Right lobe of liver (tissue), 6 donors: ENCODE data around the gene LYZL6. TPM values are rescaled to one million over a fixed set of nuclear protein-coding genes. Genes with fewer than 3 reads are reported as not detected.

Experiments used
- ATAC-seq, 4 donors: fragments of 200-7000 bp; cut with Tn5 transposase; one replicate each; pipeline ENCODE4 v1.9.1; 2020; ENCODE audit warnings: mild to moderate bottlenecking in 4 of 4, moderate library complexity in 4 of 4
- DNase-seq, 3 donors: peaks; one replicate each; pipeline ENCODE4 v3.0.0-alpha.2; 2020
- H3K27ac ChIP-seq, 3 donors: fragments of 200-600 bp; one replicate each; pipeline ENCODE4 v1.8.0; 2022
- H3K27me3 ChIP-seq, 2 donors: fragments of 200-600 bp; one replicate each; pipeline ENCODE4 v1.8.0; 2022
- H3K36me3 ChIP-seq, 4 donors: fragments of 200-600 bp; sonication (generic) in 1 of 4; one replicate each; pipeline versions ENCODE4 v1.5.1 to v1.8.0; 2017 to 2022; ENCODE audit warnings: control low read depth in 1 of 4
- H3K4me1 ChIP-seq, 4 donors: fragments of 200-600 bp; sonication (generic) in 1 of 4; one replicate each; pipeline versions ENCODE4 v1.5.1 to v1.8.0; 2017 to 2022; ENCODE audit warnings: control low read depth in 1 of 4
- H3K4me3 ChIP-seq, 3 donors: fragments of 200-600 bp; one replicate each; pipeline ENCODE4 v1.8.0; 2022
- H3K9me3 ChIP-seq, 4 donors: fragments of 200-600 bp; sonication (generic) in 1 of 4; one replicate each; pipeline versions ENCODE4 v1.5.1 to v1.8.0; 2017 to 2022; ENCODE audit warnings: control low read depth in 1 of 4
- POLR2A ChIP-seq: fragments of 450-650 bp; IDR thresholded peaks from one replicate; pipeline ENCODE4 v1.6.1; 2017; ENCODE audit warnings: antibody characterized with exemption, mild to moderate bottlenecking
- WGBS: methylation state at CpG from one replicate; pipeline ENCODE4 v1.1.6; 2018; ENCODE audit warnings: low coverage, low lambda C conversion rate; ENCODE audit not compliant: insufficient coverage; ENCODE audit errors: missing lambda C conversion rate; 5-methylcytosine and 5-hydroxymethylcytosine counted together
- intact Hi-C, 2 donors: fragments of 100-400 bp; cut with DNase I; formaldehyde crosslinking; loops; one replicate each; pipeline versions ENCODE4 v1.11.2 to v1.14.1; 2022
- total RNA-seq, 6 experiments: library from RNA; depleted of rRNA in 2 of 6; stranded (reverse); fragments of >200 nt in 2 of 6; fragmentation: NEBNext Ultra II Directional in 3 of 6; extraction: Animal tissue kit (Norgen Biotek cat#: 25700) in 3 of 6; gene quantifications; one replicate each; pipeline versions ENCODE4 v1.1.0 to v1.2.4, GENCODE V29; 2016 to 2023
- TF ChIP-seq, protein P1 (sequence below), 4 donors: fragments of 200-600 bp in 3 of 4; fragments of 450-650 bp in 1 of 4; IDR thresholded peaks; one replicate each; pipeline versions ENCODE4 v1.5.1 to v1.8.0; 2016 to 2022; ENCODE audit warnings: antibody characterized with exemption in 4 of 4, mild to moderate bottlenecking in 2 of 4
- donor health status: DM: no; HTN: yes; CAD: no.
- donor health status: DM: no; HTN: no; CAD: no.
- donor health status: DM: no; HTN: no; CAD: no.
- donor health status: DM: no; HTN: yes; CAD: no.
- donor health status: DM: no; HTN: yes; CAD: no.

LYZL6 gene
- total RNA-seq, 6 experiments from 2014 or later, result not detected

GRCh38 chr17:35965272-35965671 lies 21.8 kb upstream of the LYZL6 start:
- TF ChIP-seq, protein P1, sequence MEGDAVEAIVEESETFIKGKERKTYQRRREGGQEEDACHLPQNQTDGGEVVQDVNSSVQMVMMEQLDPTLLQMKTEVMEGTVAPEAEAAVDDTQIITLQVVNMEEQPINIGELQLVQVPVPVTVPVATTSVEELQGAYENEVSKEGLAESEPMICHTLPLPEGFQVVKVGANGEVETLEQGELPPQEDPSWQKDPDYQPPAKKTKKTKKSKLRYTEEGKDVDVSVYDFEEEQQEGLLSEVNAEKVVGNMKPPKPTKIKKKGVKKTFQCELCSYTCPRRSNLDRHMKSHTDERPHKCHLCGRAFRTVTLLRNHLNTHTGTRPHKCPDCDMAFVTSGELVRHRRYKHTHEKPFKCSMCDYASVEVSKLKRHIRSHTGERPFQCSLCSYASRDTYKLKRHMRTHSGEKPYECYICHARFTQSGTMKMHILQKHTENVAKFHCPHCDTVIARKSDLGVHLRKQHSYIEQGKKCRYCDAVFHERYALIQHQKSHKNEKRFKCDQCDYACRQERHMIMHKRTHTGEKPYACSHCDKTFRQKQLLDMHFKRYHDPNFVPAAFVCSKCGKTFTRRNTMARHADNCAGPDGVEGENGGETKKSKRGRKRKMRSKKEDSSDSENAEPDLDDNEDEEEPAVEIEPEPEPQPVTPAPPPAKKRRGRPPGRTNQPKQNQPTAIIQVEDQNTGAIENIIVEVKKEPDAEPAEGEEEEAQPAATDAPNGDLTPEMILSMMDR (IDR thresholded peaks at IDR 0.05), result no peak
- no peak for TF ChIP-seq POLR2A
- Histone ChIP-seq H3K4me1 (peaks cover 0 to 11% (median 7%) of the 10 kb centered on the region in 4 donors), H3K4me3 (no peak overlapping the region), H3K9me3 (no peaks in the 10 kb centered on the region), H3K36me3 (no peaks in the 10 kb centered on the region), H3K27me3 (no peaks in the 10 kb centered on the region), H3K27ac (no peak overlapping the region)
- 88% methylated on average over 7 of the region's 7 CpGs for WGBS
- ATAC-seq, result no peak
- no peak for DNase-seq
- intact Hi-C loops, result loop anchor here in 1 of 2 donors (5.0 kb wide), 1 partner anchor 182 kb away; no protein-coding TSS in a partner anchor

DNA sequence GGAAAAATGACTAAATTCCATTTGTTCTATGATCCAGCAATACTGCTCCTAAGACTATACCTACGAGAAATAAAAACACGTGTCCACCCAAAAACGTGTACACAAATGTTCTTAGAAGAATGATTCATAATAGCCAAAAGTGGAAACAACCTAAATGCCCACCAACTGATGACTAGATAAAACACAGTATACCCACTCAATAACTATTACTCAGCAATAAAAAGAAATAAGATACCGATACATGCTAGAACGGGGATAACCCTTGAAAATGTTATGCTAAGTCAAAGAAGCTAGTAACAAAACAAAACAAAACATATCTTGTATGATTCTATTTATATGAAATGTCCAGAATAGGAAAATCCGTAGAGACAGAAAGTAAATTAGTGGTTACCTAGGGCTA lies 20.1 kb upstream of the LYZL6 start:
- 84% methylated on average over 6 of the region's 6 CpGs for WGBS
- TF ChIP-seq, protein P1 (IDR thresholded peaks at IDR 0.05), result no peak
- TF ChIP-seq POLR2A, result no peak
- ATAC-seq (no peak), DNase-seq (no peak)
- H3K36me3 ChIP-seq, result no peaks in the 10 kb centered on the region
- H3K4me1 ChIP-seq, result peaks cover 0 to 1% (median 0%) of the 10 kb centered on the region in 4 donors
- no peaks in the 10 kb centered on the region for H3K9me3 ChIP-seq
- no peak overlapping the region for H3K4me3 ChIP-seq
- intact Hi-C loops, result no loop called here
- H3K27me3 ChIP-seq, result no peaks in the 10 kb centered on the region
- H3K27ac ChIP-seq, result no peak overlapping the region

GRCh38 chr17:35953720-35954119 lies 10.2 kb upstream of the LYZL6 start:
- no peak overlapping the region for H3K4me3 ChIP-seq
- no peak overlapping the region for H3K27ac ChIP-seq
- no peak for TF ChIP-seq POLR2A
- TF ChIP-seq, protein P1 (IDR thresholded peaks at IDR 0.05), result no peak
- H3K27me3 ChIP-seq, result no peaks in the 10 kb centered on the region
- DNase-seq, result no peak
- no peak for ATAC-seq
- no peaks in the 10 kb centered on the region for H3K36me3 ChIP-seq
- no peaks in the 10 kb centered on the region for H3K9me3 ChIP-seq
- intact Hi-C loops, result no loop called here
- 52% methylated on average over 3 of the region's 7 CpGs for WGBS
- no peaks in the 10 kb centered on the region for H3K4me1 ChIP-seq

GRCh38 chr17:35949401-35949800 lies 5.9 kb upstream of the LYZL6 start:
- ATAC-seq (no peak), DNase-seq (no peak)
- Histone ChIP-seq H3K4me1 (peaks cover 0 to 5% (median 0%) of the 10 kb centered on the region in 4 donors), H3K27ac (no peak overlapping the region), H3K36me3 (no peaks in the 10 kb centered on the region), H3K9me3 (no peaks in the 10 kb centered on the region), H3K4me3 (no peak overlapping the region), H3K27me3 (no peaks in the 10 kb centered on the region)
- intact Hi-C loops, result no loop called here
- TF ChIP-seq POLR2A, result no peak
- TF ChIP-seq, protein P1 (IDR thresholded peaks at IDR 0.05), result no peak
- 56% methylated on average over 3 of the region's 3 CpGs for WGBS

DNA sequence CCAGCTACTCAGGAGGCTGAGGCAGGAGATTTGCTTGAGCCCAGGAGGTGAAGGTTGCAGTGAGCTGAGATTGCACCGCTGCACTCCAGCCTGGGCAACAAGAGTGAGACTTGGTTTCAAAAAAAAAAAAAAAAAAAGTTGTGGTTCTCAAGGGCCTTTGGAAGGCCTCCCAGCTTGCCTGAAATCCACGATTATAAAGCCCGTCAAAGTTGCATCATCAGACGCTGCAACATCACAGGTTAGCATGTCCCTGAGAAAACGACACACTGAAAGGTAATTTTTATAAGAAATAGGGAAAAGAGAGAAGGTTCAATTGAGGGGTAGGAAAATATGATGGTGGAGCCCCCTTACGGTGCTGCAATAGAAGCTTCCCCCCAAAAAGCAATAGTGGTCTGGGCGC lies 4.6 kb upstream of the LYZL6 start:
- intact Hi-C loops, result no loop called here
- TF ChIP-seq POLR2A, result no peak
- TF ChIP-seq, protein P1 (IDR thresholded peaks at IDR 0.05), result no peak
- H3K36me3 ChIP-seq, result no peaks in the 10 kb centered on the region
- peaks cover 0 to 5% (median 0%) of the 10 kb centered on the region in 4 donors for H3K4me1 ChIP-seq
- 69% methylated on average over 7 of the region's 7 CpGs for WGBS
- no peaks in the 10 kb centered on the region for H3K27me3 ChIP-seq
- H3K27ac ChIP-seq, result no peak overlapping the region
- ATAC-seq, result no peak
- H3K4me3 ChIP-seq, result no peak overlapping the region
- no peak for DNase-seq
- H3K9me3 ChIP-seq, result no peaks in the 10 kb centered on the region
